AG08396 (cell line): ENCODE results near the gene CLPTM1L.
"Not testable (repeated sequence)": the region's sequence is repeated elsewhere in the genome, so short reads cannot be mapped to it uniquely, and the experiment has no call there.

Experiments
- DNase-seq: peaks from one replicate; pipeline ENCODE4 v3.0.0; 2012; ENCODE audit warnings: low spot score, mixed read lengths

CLPTM1L gene

GRCh38 chr5:1289559-1289958 is 55.3 kb downstream of the CLPTM1L start:
- DNase-seq: not testable (repeated sequence)

- no peak for DNase-seq
Observed at GRCh38 chr5:1288439-1289335, 56.2 kb downstream of the CLPTM1L start.

- DNase-seq: no peak
Observed at GRCh38 chr5:1285883-1286291, 59.0 kb downstream of the CLPTM1L start.

- DNase-seq: no peak
Observed at GRCh38 chr5:1285141-1285540, 59.8 kb downstream of the CLPTM1L start.

DNA sequence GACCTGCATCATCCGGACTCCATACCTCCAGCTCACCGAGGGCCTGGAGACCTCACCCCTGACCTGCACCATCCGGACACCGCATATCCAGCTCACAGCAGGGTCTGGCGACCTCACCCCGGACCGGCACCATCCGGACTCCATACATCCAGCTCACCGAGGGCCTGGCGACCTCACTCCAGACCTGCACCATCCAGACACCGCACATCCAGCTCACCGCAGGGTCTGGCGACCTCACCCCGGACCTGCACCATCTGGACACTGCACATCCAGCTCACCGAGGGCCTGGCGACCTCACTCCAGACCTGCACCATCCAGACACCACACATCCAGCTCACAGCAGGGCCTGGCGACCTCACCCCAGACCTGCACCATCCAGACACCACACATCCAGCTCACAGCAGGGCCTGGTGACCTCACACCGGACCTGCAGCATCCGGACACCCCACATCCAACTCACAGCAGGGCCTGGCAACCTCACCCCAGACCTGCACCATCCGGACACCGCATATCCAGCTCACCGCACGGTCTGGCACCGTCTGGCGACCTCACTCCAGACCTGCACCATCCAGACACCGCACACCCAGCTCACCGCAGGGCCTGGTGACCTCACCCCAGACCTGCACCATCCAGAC is 60.4 kb downstream of the CLPTM1L start:
- DNase-seq: not testable (repeated sequence)

DNA sequence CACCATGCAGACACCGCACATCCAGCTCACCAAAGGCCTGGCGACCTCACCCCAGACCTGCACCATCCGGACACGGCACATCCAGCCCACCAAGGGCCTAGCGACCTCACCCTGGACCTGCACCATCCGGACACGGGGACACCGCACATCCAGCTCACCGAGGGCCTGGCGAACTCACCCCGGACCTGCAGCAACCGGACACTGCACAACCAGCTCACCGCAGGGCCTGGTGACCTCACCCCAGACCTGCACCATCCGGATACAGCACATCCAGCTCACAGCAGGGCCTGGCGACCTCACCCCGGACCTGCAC is 61.2 kb downstream of the CLPTM1L start:
- not testable (repeated sequence) for DNase-seq

DNA sequence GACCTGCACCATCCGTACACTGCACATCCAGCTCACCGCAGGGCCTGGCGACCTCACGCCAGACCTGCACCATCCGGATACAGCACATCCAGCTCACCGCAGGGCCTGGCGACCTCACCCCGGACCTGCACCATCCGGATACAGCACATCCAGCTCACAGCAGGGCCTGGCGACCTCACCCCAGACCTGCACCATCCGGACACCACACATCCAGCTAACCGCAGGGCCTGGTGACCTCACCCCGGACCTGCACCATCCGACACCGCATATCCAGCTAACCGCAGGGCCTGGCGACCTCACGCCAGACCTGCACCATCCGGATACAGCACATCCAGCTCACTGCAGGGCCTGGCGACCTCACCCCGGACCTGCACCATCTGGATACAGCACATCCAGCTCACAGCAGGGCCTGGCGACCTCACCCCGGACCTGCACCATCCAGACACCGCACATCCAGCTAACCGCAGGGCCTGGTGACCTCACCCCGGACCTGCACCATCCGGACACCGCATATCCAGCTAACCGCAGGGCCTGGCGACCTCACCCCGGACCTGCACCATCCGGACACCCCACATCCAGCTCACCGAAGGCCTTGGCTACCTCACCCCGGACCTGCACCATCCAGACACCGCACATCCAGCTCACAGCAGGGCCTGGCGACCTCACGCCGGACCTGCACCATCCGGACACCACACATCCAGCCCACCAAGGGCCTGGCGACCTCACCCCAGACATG is 61.7 kb downstream of the CLPTM1L start:
- DNase-seq: not testable (repeated sequence)

GRCh38 chr5:1282131-1282992 is 62.5 kb downstream of the CLPTM1L start:
- DNase-seq: no peak

GRCh38 chr5:1281038-1281882 is 63.6 kb downstream of the CLPTM1L start:
- DNase-seq: no peak

- no peak for DNase-seq
Observed at GRCh38 chr5:1280177-1281037, 64.5 kb downstream of the CLPTM1L start.

- DNase-seq: no peak
Observed at GRCh38 chr5:1279443-1280151, 65.3 kb downstream of the CLPTM1L start.

GRCh38 chr5:1278656-1279442 is 66.0 kb downstream of the CLPTM1L start:
- no peak for DNase-seq

GRCh38 chr5:1278216-1278615 is 66.7 kb downstream of the CLPTM1L start:
- DNase-seq: no peak

- no peak for DNase-seq
Observed at GRCh38 chr5:1277781-1278180, 67.1 kb downstream of the CLPTM1L start.

GRCh38 chr5:1277331-1277730 is 67.6 kb downstream of the CLPTM1L start:
- DNase-seq: no peak

- no peak for DNase-seq
Observed at GRCh38 chr5:1276930-1277329, 68.0 kb downstream of the CLPTM1L start.

DNA sequence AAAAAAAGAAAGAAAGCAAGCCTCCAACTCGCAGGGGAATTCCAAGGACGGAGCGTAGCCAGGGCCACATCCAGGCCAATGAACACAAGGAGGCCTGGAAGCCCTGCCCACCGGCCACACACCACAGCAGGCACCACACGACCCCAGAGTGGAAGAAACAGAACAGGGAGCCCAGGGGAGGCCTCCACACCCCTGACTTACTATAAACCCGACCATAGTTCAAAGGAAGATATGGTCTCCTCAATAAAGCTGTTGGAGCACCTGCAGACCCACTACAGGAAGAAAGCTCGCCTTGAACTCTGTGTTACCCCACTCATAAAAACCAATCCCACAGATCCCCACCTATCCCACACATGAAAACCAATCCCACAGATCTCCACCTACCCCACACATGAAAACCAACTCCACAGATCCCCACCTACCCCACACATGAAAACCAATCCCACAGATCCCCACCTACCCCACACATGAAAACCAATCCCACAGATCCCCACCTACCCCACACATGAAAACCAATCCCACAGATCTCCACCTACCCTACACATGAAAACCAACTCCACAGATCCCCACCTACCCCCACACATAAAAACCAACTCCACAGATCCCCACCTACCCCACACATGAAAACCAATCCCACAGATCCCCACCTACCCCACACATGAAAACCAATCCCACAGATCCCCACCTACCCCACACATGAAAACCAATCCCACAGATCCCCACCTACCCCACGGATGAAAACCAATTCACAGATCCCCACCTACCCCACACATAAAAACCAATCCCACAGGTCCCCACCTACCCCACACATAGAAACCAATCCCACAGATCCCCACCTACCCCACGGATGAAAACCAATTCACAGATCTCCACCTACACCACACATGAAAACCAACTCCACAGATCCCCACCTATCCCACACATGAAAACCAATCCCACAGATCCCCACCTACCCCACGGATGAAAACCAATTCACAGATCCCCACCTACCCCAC is 69.2 kb downstream of the CLPTM1L start:
- not testable (repeated sequence) for DNase-seq
